ENCODE results near the gene NFYA. TPM values are rescaled to one million over a fixed set of nuclear protein-coding genes. Genes with fewer than 3 reads are reported as not detected.

The NFYA gene
- total RNA-seq, 1 experiment from 2014 or later, result 34.7 TPM

DNA sequence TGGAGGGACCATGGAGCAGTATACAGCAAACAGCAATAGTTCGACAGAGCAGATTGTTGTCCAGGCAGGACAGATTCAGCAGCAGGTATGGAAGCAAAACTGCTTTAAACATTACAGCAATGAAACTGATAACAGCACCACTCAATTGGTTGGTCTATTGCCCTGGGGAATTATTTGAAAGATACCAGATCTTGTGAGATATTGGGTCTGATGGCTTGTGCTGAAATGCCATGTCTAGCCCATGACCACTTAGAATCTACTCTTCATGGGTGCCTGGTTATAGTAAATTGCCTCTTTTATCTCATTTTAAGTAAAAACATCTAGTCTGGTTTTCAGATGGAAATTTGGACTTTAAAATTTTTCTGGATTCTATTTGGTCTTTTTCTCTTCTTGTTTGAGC, 6.3 kb downstream of the NFYA start:
- H3K4me1 ChIP-seq (ENCODE audit: control insufficient read depth, insufficient read depth, low read length), result peaks cover 12% of the 10 kb centered on the region
- intact Hi-C loops (cut with micrococcal nuclease; ENCODE audit: unreplicated experiment), result no loop called here
- no peak overlapping the region for H3K27ac ChIP-seq (ENCODE audit: low read length)
- ChIA-PET CTCF (no interaction called here), POLR2A (no interaction called here)
- peaks cover 23% of the 10 kb centered on the region for H3K36me3 ChIP-seq (ENCODE audit: control insufficient read depth, insufficient read depth, low read length)
- DNase-seq (ENCODE audit: low read depth, low spot score) (no peak), ATAC-seq (no peak)
- no TSS peak for BruUV-seq (replicated peaks)
- H3K4me3 ChIP-seq (ENCODE audit: low read depth in 2 of 2, low read length in 2 of 2), result no peak overlapping the region
- H3K27me3 ChIP-seq (ENCODE audit: control insufficient read depth, insufficient read depth, low read length), result no peaks in the 10 kb centered on the region
- TF ChIP-seq POLR2AphosphoS5 (IDR thresholded peaks at IDR 0.05; ENCODE audit: low read depth, low read length) (no peak), TCF7L2 (IDR thresholded peaks at IDR 0.05; ENCODE audit: low read depth, low read length) (no peak), SIN3A (IDR thresholded peaks at IDR 0.05; ENCODE audit: borderline replicate concordance, insufficient read depth, low read depth, low read length) (no peak)
- TF ChIP-seq, protein P1, sequence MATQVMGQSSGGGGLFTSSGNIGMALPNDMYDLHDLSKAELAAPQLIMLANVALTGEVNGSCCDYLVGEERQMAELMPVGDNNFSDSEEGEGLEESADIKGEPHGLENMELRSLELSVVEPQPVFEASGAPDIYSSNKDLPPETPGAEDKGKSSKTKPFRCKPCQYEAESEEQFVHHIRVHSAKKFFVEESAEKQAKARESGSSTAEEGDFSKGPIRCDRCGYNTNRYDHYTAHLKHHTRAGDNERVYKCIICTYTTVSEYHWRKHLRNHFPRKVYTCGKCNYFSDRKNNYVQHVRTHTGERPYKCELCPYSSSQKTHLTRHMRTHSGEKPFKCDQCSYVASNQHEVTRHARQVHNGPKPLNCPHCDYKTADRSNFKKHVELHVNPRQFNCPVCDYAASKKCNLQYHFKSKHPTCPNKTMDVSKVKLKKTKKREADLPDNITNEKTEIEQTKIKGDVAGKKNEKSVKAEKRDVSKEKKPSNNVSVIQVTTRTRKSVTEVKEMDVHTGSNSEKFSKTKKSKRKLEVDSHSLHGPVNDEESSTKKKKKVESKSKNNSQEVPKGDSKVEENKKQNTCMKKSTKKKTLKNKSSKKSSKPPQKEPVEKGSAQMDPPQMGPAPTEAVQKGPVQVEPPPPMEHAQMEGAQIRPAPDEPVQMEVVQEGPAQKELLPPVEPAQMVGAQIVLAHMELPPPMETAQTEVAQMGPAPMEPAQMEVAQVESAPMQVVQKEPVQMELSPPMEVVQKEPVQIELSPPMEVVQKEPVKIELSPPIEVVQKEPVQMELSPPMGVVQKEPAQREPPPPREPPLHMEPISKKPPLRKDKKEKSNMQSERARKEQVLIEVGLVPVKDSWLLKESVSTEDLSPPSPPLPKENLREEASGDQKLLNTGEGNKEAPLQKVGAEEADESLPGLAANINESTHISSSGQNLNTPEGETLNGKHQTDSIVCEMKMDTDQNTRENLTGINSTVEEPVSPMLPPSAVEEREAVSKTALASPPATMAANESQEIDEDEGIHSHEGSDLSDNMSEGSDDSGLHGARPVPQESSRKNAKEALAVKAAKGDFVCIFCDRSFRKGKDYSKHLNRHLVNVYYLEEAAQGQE (IDR thresholded peaks at IDR 0.05; ENCODE audit: insufficient read depth in 1 of 2, low read depth in 2 of 2, low read length in 1 of 2), result no peak
- TF ChIP-seq, protein P2, sequence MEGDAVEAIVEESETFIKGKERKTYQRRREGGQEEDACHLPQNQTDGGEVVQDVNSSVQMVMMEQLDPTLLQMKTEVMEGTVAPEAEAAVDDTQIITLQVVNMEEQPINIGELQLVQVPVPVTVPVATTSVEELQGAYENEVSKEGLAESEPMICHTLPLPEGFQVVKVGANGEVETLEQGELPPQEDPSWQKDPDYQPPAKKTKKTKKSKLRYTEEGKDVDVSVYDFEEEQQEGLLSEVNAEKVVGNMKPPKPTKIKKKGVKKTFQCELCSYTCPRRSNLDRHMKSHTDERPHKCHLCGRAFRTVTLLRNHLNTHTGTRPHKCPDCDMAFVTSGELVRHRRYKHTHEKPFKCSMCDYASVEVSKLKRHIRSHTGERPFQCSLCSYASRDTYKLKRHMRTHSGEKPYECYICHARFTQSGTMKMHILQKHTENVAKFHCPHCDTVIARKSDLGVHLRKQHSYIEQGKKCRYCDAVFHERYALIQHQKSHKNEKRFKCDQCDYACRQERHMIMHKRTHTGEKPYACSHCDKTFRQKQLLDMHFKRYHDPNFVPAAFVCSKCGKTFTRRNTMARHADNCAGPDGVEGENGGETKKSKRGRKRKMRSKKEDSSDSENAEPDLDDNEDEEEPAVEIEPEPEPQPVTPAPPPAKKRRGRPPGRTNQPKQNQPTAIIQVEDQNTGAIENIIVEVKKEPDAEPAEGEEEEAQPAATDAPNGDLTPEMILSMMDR (IDR thresholded peaks at IDR 0.05), result no peak
- no peaks in the 10 kb centered on the region for H3K9me3 ChIP-seq (ENCODE audit: control insufficient read depth, insufficient read depth, low read depth, low read length)
- in situ Hi-C loops (cut with HindIII; ENCODE audit: low pct_unique_long_range_greater_than_20kb, low sequenced_read_pairs), result no loop called here

DNA sequence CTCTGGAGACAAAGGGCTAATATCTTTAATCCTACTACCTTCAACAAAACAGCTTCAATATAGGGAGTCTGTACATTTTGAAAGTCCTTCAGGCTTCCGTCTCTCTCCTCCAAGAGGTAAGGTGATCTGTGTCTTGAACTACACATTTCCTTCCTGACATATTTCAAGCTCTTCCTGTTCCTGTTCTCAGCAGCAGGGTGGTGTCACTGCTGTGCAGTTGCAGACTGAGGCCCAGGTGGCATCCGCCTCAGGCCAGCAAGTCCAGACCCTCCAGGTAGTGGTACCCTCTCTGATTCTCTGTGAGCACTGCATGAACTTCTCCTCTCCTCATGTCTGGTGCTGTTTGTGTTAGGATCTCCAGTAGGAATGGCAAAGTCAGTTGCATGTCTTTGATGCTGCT, 7.8 kb downstream of the NFYA start:
- ChIA-PET POLR2A (no interaction called here), CTCF (no interaction called here)
- Histone ChIP-seq H3K9me3 (ENCODE audit: control insufficient read depth, insufficient read depth, low read depth, low read length) (no peaks in the 10 kb centered on the region), H3K4me1 (ENCODE audit: control insufficient read depth, insufficient read depth, low read length) (no peaks in the 10 kb centered on the region), H3K27me3 (ENCODE audit: control insufficient read depth, insufficient read depth, low read length) (no peaks in the 10 kb centered on the region), H3K36me3 (ENCODE audit: control insufficient read depth, insufficient read depth, low read length) (peaks cover 34% of the 10 kb centered on the region), H3K27ac (ENCODE audit: low read length) (no peak overlapping the region), H3K4me3 (ENCODE audit: low read depth in 2 of 2, low read length in 2 of 2) (no peak overlapping the region)
- ATAC-seq (no peak), DNase-seq (ENCODE audit: low read depth, low spot score) (no peak)
- BruUV-seq (replicated peaks), result no TSS peak
- TF ChIP-seq POLR2AphosphoS5 (IDR thresholded peaks at IDR 0.05; ENCODE audit: low read depth, low read length), result no peak
- TF ChIP-seq, protein P1 (IDR thresholded peaks at IDR 0.05; ENCODE audit: insufficient read depth in 1 of 2, low read depth in 2 of 2, low read length in 1 of 2), result no peak
- no peak for TF ChIP-seq TCF7L2 (IDR thresholded peaks at IDR 0.05; ENCODE audit: low read depth, low read length)
- TF ChIP-seq SIN3A (IDR thresholded peaks at IDR 0.05; ENCODE audit: borderline replicate concordance, insufficient read depth, low read depth, low read length), result no peak
- TF ChIP-seq, protein P2 (IDR thresholded peaks at IDR 0.05), result no peak
- intact Hi-C loops (cut with micrococcal nuclease; ENCODE audit: unreplicated experiment) (no loop called here), in situ Hi-C loops (cut with HindIII; ENCODE audit: low pct_unique_long_range_greater_than_20kb, low sequenced_read_pairs) (no loop called here)

Measured in Panc1 (cell line).